ENCODE results near the gene MAGEA4.

Gene MAGEA4

GRCh38 chrX:151970661-151971060 is 58.0 kb downstream of the MAGEA4 start:
- no peaks in the 10 kb centered on the region for H3K9me3 ChIP-seq (ENCODE audit: control insufficient read depth in 2 of 2, low read length in 2 of 2)
- H3K27me3 ChIP-seq (ENCODE audit: control insufficient read depth in 2 of 2, insufficient read depth in 2 of 2, low read length in 2 of 2): peaks cover 0 to 3% of the 10 kb centered on the region in 2 donors
- H3K9ac ChIP-seq (ENCODE audit: low read depth in 1 of 2, low read length in 2 of 2): no peak overlapping the region
- no peak overlapping the region for H3K27ac ChIP-seq (ENCODE audit: low read depth in 2 of 2, low read length in 2 of 2)
- H3K36me3 ChIP-seq (ENCODE audit: control insufficient read depth in 2 of 2, insufficient read depth in 2 of 2, low read length in 2 of 2): peaks cover 2 to 10% of the 10 kb centered on the region in 2 donors
- no peaks in the 10 kb centered on the region for H3K4me1 ChIP-seq (ENCODE audit: control insufficient read depth in 2 of 2, insufficient read depth in 2 of 2, low read length in 2 of 2)
- H3K4me3 ChIP-seq (ENCODE audit: low read length in 2 of 2): no peak overlapping the region

- Histone ChIP-seq H3K9ac (ENCODE audit: low read depth in 1 of 2, low read length in 2 of 2) (peak overlapping the region; percentile 32 to 58), H3K27ac (ENCODE audit: low read depth in 2 of 2, low read length in 2 of 2) (peak overlapping the region; percentile 48 to 54), H3K9me3 (ENCODE audit: control insufficient read depth in 2 of 2, low read length in 2 of 2) (no peaks in the 10 kb centered on the region), H3K4me1 (ENCODE audit: control insufficient read depth in 2 of 2, insufficient read depth in 2 of 2, low read length in 2 of 2) (no peaks in the 10 kb centered on the region), H3K27me3 (ENCODE audit: control insufficient read depth in 2 of 2, insufficient read depth in 2 of 2, low read length in 2 of 2) (peaks cover 0 to 3% of the 10 kb centered on the region in 2 donors), H3K4me3 (ENCODE audit: low read length in 2 of 2) (peak overlapping the region; percentile 63 to 66), H3K36me3 (ENCODE audit: control insufficient read depth in 2 of 2, insufficient read depth in 2 of 2, low read length in 2 of 2) (peaks cover 2 to 9% of the 10 kb centered on the region in 2 donors)
Measured at GRCh38 chrX:151973060-151973661, 60.5 kb downstream of the MAGEA4 start.

- Histone ChIP-seq H3K27ac (ENCODE audit: low read depth in 2 of 2, low read length in 2 of 2) (peak overlapping the region; percentile 48 to 54), H3K4me3 (ENCODE audit: low read length in 2 of 2) (peak overlapping the region; percentile 63 to 66), H3K9me3 (ENCODE audit: control insufficient read depth in 2 of 2, low read length in 2 of 2) (no peaks in the 10 kb centered on the region), H3K4me1 (ENCODE audit: control insufficient read depth in 2 of 2, insufficient read depth in 2 of 2, low read length in 2 of 2) (no peaks in the 10 kb centered on the region), H3K9ac (ENCODE audit: low read depth in 1 of 2, low read length in 2 of 2) (peak overlapping the region; percentile 41 to 58), H3K36me3 (ENCODE audit: control insufficient read depth in 2 of 2, insufficient read depth in 2 of 2, low read length in 2 of 2) (peaks cover 1 to 2% of the 10 kb centered on the region in 2 donors), H3K27me3 (ENCODE audit: control insufficient read depth in 2 of 2, insufficient read depth in 2 of 2, low read length in 2 of 2) (peaks cover 0 to 3% of the 10 kb centered on the region in 2 donors)
Measured at GRCh38 chrX:151973851-151974335, 61.2 kb downstream of the MAGEA4 start.
